ENCODE data around the gene RTF2. TPM values are rescaled to one million over a fixed set of nuclear protein-coding genes. Genes with fewer than 3 reads are reported as not detected.

RTF2 gene
- total RNA-seq, 1 donor from 2014 or later = 81.4 TPM

GRCh38 chr20:56445130-56445529, 23.3 kb upstream of the RTF2 start:
- Histone ChIP-seq H3K79me2 (ENCODE audit: insufficient read depth, low read length) (no peaks in the 10 kb centered on the region), H3K36me3 (ENCODE audit: insufficient read depth, low read length) (no peaks in the 10 kb centered on the region), H3K4me2 (ENCODE audit: low read length) (no peak overlapping the region), H4K20me1 (ENCODE audit: insufficient read depth, low read length) (no peaks in the 10 kb centered on the region), H3K27ac (ENCODE audit: low read depth, low read length) (no peak overlapping the region), H2AFZ (ENCODE audit: low read depth, low read length) (no peak overlapping the region), H3K9me3 (ENCODE audit: insufficient read depth, low read depth, low read length) (no peaks in the 10 kb centered on the region), H3K27me3 (ENCODE audit: insufficient read depth, low read length) (no peaks in the 10 kb centered on the region), H3K4me3 (ENCODE audit: insufficient read depth, low read depth, low read length) (no peak overlapping the region), H3K9ac (ENCODE audit: low read length) (no peak overlapping the region), H3K4me1 (ENCODE audit: insufficient read depth, low read length) (peaks cover 13% of the 10 kb centered on the region)
- Mint-ChIP-seq H3K4me3 (ENCODE audit: unreplicated experiment) (no peak overlapping the region), H3K9me3 (ENCODE audit: unreplicated experiment) (no peaks in the 10 kb centered on the region), H3K27me3 (ENCODE audit: low read depth, unreplicated experiment) (peaks cover 7% of the 10 kb centered on the region), H3K4me1 (ENCODE audit: low read depth, unreplicated experiment) (peaks cover 11% of the 10 kb centered on the region), H3K27ac (ENCODE audit: unreplicated experiment) (no peak overlapping the region), H3K36me3 (ENCODE audit: low read depth, unreplicated experiment) (peaks cover 2% of the 10 kb centered on the region)
- DNase-seq (ENCODE audit: low read depth) = no peak
- TF ChIP-seq EZH2 (IDR thresholded peaks at IDR 0.05; ENCODE audit: insufficient read depth, low read length) = no peak
- no peak for TF ChIP-seq CTCF (IDR thresholded peaks at IDR 0.05; ENCODE audit: insufficient read depth, low read depth, low read length)
- FAIRE-seq = no peak

GRCh38 chr20:56445540-56445939, 22.9 kb upstream of the RTF2 start:
- FAIRE-seq (no peak), DNase-seq (ENCODE audit: low read depth) (no peak)
- H2AFZ ChIP-seq (ENCODE audit: low read depth, low read length) = no peak overlapping the region
- H3K9ac ChIP-seq (ENCODE audit: low read length) = no peak overlapping the region
- H3K4me3 ChIP-seq (ENCODE audit: insufficient read depth, low read depth, low read length) = no peak overlapping the region
- no peaks in the 10 kb centered on the region for H3K79me2 ChIP-seq (ENCODE audit: insufficient read depth, low read length)
- no peaks in the 10 kb centered on the region for H3K36me3 ChIP-seq (ENCODE audit: insufficient read depth, low read length)
- Mint-ChIP-seq H3K9me3 (ENCODE audit: unreplicated experiment) (no peaks in the 10 kb centered on the region), H3K4me3 (ENCODE audit: unreplicated experiment) (no peak overlapping the region), H3K36me3 (ENCODE audit: low read depth, unreplicated experiment) (peaks cover 2% of the 10 kb centered on the region), H3K27ac (ENCODE audit: unreplicated experiment) (no peak overlapping the region), H3K4me1 (ENCODE audit: low read depth, unreplicated experiment) (peaks cover 7% of the 10 kb centered on the region), H3K27me3 (ENCODE audit: low read depth, unreplicated experiment) (peaks cover 7% of the 10 kb centered on the region)
- no peak overlapping the region for H3K27ac ChIP-seq (ENCODE audit: low read depth, low read length)
- no peaks in the 10 kb centered on the region for H3K9me3 ChIP-seq (ENCODE audit: insufficient read depth, low read depth, low read length)
- TF ChIP-seq CTCF (IDR thresholded peaks at IDR 0.05; ENCODE audit: insufficient read depth, low read depth, low read length) = no peak
- TF ChIP-seq EZH2 (IDR thresholded peaks at IDR 0.05; ENCODE audit: insufficient read depth, low read length) = no peak
- no peak overlapping the region for H3K4me2 ChIP-seq (ENCODE audit: low read length)
- no peaks in the 10 kb centered on the region for H3K27me3 ChIP-seq (ENCODE audit: insufficient read depth, low read length)
- peaks cover 9% of the 10 kb centered on the region for H3K4me1 ChIP-seq (ENCODE audit: insufficient read depth, low read length)
- H4K20me1 ChIP-seq (ENCODE audit: insufficient read depth, low read length) = no peaks in the 10 kb centered on the region

GRCh38 chr20:56447227-56447626, 21.2 kb upstream of the RTF2 start:
- no peak overlapping the region for H3K9ac ChIP-seq (ENCODE audit: low read length)
- Mint-ChIP-seq H3K4me3 (ENCODE audit: unreplicated experiment) (no peak overlapping the region), H3K4me1 (ENCODE audit: low read depth, unreplicated experiment) (peaks cover 1% of the 10 kb centered on the region), H3K9me3 (ENCODE audit: unreplicated experiment) (no peaks in the 10 kb centered on the region), H3K27ac (ENCODE audit: unreplicated experiment) (no peak overlapping the region), H3K27me3 (ENCODE audit: low read depth, unreplicated experiment) (peaks cover 11% of the 10 kb centered on the region), H3K36me3 (ENCODE audit: low read depth, unreplicated experiment) (peaks cover 2% of the 10 kb centered on the region)
- no peak overlapping the region for H3K4me2 ChIP-seq (ENCODE audit: low read length)
- DNase-seq (ENCODE audit: low read depth) (no peak), FAIRE-seq (no peak)
- no peaks in the 10 kb centered on the region for H3K79me2 ChIP-seq (ENCODE audit: insufficient read depth, low read length)
- TF ChIP-seq CTCF (IDR thresholded peaks at IDR 0.05; ENCODE audit: insufficient read depth, low read depth, low read length) (no peak), EZH2 (IDR thresholded peaks at IDR 0.05; ENCODE audit: insufficient read depth, low read length) (no peak)
- no peaks in the 10 kb centered on the region for H4K20me1 ChIP-seq (ENCODE audit: insufficient read depth, low read length)
- no peak overlapping the region for H2AFZ ChIP-seq (ENCODE audit: low read depth, low read length)
- no peaks in the 10 kb centered on the region for H3K9me3 ChIP-seq (ENCODE audit: insufficient read depth, low read depth, low read length)
- H3K36me3 ChIP-seq (ENCODE audit: insufficient read depth, low read length) = no peaks in the 10 kb centered on the region
- H3K27me3 ChIP-seq (ENCODE audit: insufficient read depth, low read length) = no peaks in the 10 kb centered on the region
- H3K27ac ChIP-seq (ENCODE audit: low read depth, low read length) = no peak overlapping the region
- H3K4me1 ChIP-seq (ENCODE audit: insufficient read depth, low read length) = peaks cover 7% of the 10 kb centered on the region
- no peak overlapping the region for H3K4me3 ChIP-seq (ENCODE audit: insufficient read depth, low read depth, low read length)
